Natural killer cell (primary cell): ENCODE data around the gene ALK. TPM values are rescaled to one million over a fixed set of nuclear protein-coding genes. Genes with fewer than 3 reads are reported as not detected.

Source experiments
- ATAC-seq, 3 donors: fragments of 150-1000 bp in 2 of 3; fragments of 200-7000 bp in 1 of 3; cut with Tn5 transposase; 1 replicate in 1 of 3; 2 replicates in 2 of 3; pipeline ENCODE4 v1.10.0; 2021; ENCODE audit warnings: mild to moderate bottlenecking in 2 of 3, moderate library complexity in 2 of 3
- DNase-seq, 2 donors: peaks; one replicate each; pipeline versions ENCODE4 v3.0.0 to v3.0.0-alpha.2; 2013 to 2021; ENCODE audit warnings: mixed read lengths in 1 of 2
- H3K27ac ChIP-seq: one replicate; pipeline ENCODE4 v1.5.1; 2013; ENCODE audit warnings: mild to moderate bottlenecking, low read length
- H3K27me3 ChIP-seq: one replicate; pipeline ENCODE4 v1.6.1; 2013; ENCODE audit warnings: low read length; ENCODE audit not compliant: control insufficient read depth, insufficient read depth
- H3K36me3 ChIP-seq: one replicate; pipeline ENCODE4 v1.6.1; 2013; ENCODE audit warnings: low read length; ENCODE audit not compliant: control insufficient read depth, insufficient read depth
- H3K4me1 ChIP-seq: one replicate; pipeline ENCODE4 v1.6.1; 2013; ENCODE audit warnings: low read length; ENCODE audit not compliant: control insufficient read depth, insufficient read depth
- H3K4me3 ChIP-seq: one replicate; pipeline ENCODE4 v1.5.1; 2013; ENCODE audit warnings: low read length
- H3K9me3 ChIP-seq: one replicate; pipeline ENCODE4 v1.6.1; 2013; ENCODE audit warnings: low read length; ENCODE audit not compliant: control insufficient read depth, insufficient read depth
- H3K27ac Mint-ChIP-seq, 2 donors: one replicate each; pipeline ENCODE4 v1.8.0; 2022; ENCODE audit warnings: mild to moderate bottlenecking in 2 of 2, mixed read lengths in 2 of 2, moderate library complexity in 1 of 2
- H3K27me3 Mint-ChIP-seq, 2 donors: one replicate each; pipeline ENCODE4 v1.8.0; 2022; ENCODE audit warnings: low read depth in 2 of 2, mixed read lengths in 2 of 2
- H3K36me3 Mint-ChIP-seq: one replicate; pipeline ENCODE4 v1.8.0; 2022; ENCODE audit warnings: mixed read lengths
- H3K4me1 Mint-ChIP-seq, 2 donors: one replicate each; pipeline ENCODE4 v1.8.0; 2022; ENCODE audit warnings: mixed read lengths in 2 of 2
- H3K4me3 Mint-ChIP-seq: one replicate; pipeline ENCODE4 v1.8.0; 2022; ENCODE audit warnings: mild to moderate bottlenecking, moderate library complexity, mixed read lengths
- H3K9me3 Mint-ChIP-seq, 2 donors: one replicate each; pipeline ENCODE4 v1.8.0; 2022; ENCODE audit warnings: mixed read lengths in 2 of 2
- CTCF ChIP-seq: fragments of 200-600 bp; IDR thresholded peaks from one replicate; pipeline ENCODE4 v1.8.0; 2022; ENCODE audit warnings: antibody characterized with exemption
- WGBS: methylation state at CpG from one replicate; pipeline ENCODE4 v1.1.7; 2013; ENCODE audit warnings: missing lambda C conversion rate; ENCODE audit not compliant: insufficient coverage; 5-methylcytosine and 5-hydroxymethylcytosine counted together
- intact Hi-C: fragments of 100-400 bp; cut with micrococcal nuclease; formaldehyde crosslinking; loops from one replicate; pipeline ENCODE4 v1.14.2; 2022
- total RNA-seq, 4 donors: library from RNA; stranded (reverse); fragments of 120-200 nt in 1 of 4; gene quantifications; one replicate each; pipeline versions ENCODE4 v1.2.3 to v1.2.4, GENCODE V29; 2013 to 2022

The ALK gene
- total RNA-seq, 3 donors from 2014 or later (not counting 1 experiment from before 2014, with no cell fraction given): not detected

- Histone ChIP-seq H3K4me3 (no peak overlapping the region), H3K36me3 (no peaks in the 10 kb centered on the region), H3K4me1 (no peaks in the 10 kb centered on the region), H3K27ac (no peak overlapping the region), H3K9me3 (no peaks in the 10 kb centered on the region), H3K27me3 (no peaks in the 10 kb centered on the region)
- no peaks in the 10 kb centered on the region for H3K4me1 Mint-ChIP-seq
- TF ChIP-seq CTCF: no peak
- H3K9me3 Mint-ChIP-seq: no peaks in the 10 kb centered on the region
- ATAC-seq (no peak), DNase-seq (no peak)
- no peak overlapping the region for H3K27ac Mint-ChIP-seq
- no peak overlapping the region for H3K4me3 Mint-ChIP-seq
- intact Hi-C loops: no loop called here
- WGBS: 85% methylated on average over 2 of the region's 2 CpGs
- peaks cover 2 to 50% of the 10 kb centered on the region in 2 donors for H3K27me3 Mint-ChIP-seq
- H3K36me3 Mint-ChIP-seq: no peaks in the 10 kb centered on the region
Observed at GRCh38 chr2:29433128-29433527, 488.3 kb downstream of the ALK start.

- TF ChIP-seq CTCF: no peak
- no peak overlapping the region for H3K4me3 ChIP-seq
- H3K27ac ChIP-seq: no peak overlapping the region
- H3K9me3 Mint-ChIP-seq: no peaks in the 10 kb centered on the region
- H3K4me1 ChIP-seq: no peaks in the 10 kb centered on the region
- H3K4me1 Mint-ChIP-seq: no peaks in the 10 kb centered on the region
- H3K36me3 Mint-ChIP-seq: no peaks in the 10 kb centered on the region
- no peaks in the 10 kb centered on the region for H3K27me3 ChIP-seq
- DNase-seq: no peak
- H3K27ac Mint-ChIP-seq: no peak overlapping the region
- no peaks in the 10 kb centered on the region for H3K9me3 ChIP-seq
- intact Hi-C loops: no loop called here
- no peaks in the 10 kb centered on the region for H3K36me3 ChIP-seq
- H3K27me3 Mint-ChIP-seq: peaks cover 5 to 44% of the 10 kb centered on the region in 2 donors
- H3K4me3 Mint-ChIP-seq: no peak overlapping the region
- ATAC-seq: no peak
- WGBS: 94% methylated on average over 1 of the region's 1 CpG
Observed at GRCh38 chr2:29431485-29431884, 489.9 kb downstream of the ALK start.

DNA sequence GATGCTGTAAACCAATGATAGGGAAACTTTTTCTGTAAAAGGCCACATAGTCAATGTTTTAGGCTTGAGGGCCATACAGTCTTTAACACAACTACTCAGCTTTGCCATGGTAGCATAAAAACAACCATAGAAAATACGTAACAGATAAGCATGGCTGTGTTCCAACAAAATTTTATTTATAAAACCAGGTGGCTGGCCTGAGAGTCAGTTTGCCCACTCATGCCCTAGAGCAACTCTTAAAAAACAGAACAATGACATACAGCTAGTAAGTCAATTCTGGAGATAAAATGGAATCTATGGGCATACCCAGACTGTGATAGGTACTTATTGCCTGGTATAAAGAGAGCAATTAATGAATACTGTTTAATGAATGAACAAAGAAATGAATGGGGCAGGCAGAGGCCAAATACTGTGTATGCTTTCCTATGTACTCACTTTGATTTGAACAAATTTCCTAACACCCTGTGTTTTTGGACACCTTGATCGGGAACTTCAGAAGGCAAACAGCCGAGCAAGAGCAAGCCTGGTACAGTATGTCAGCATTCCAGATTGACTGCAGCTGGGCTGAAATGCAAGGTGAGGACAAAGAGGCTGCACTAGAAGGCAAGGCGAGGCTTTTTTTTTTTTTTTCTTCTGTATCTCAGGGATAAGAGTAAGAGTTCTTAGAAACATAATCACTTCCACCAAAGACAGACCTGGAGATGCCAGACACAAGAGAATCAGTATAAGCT, 490.8 kb downstream of the ALK start:
- Histone ChIP-seq H3K9me3 (no peaks in the 10 kb centered on the region), H3K4me1 (no peaks in the 10 kb centered on the region), H3K36me3 (no peaks in the 10 kb centered on the region), H3K27ac (no peak overlapping the region), H3K27me3 (no peaks in the 10 kb centered on the region), H3K4me3 (no peak overlapping the region)
- no peak for TF ChIP-seq CTCF
- H3K4me1 Mint-ChIP-seq: no peaks in the 10 kb centered on the region
- no peak for ATAC-seq
- no peak for DNase-seq
- H3K27ac Mint-ChIP-seq: no peak overlapping the region
- peaks cover 5 to 39% of the 10 kb centered on the region in 2 donors for H3K27me3 Mint-ChIP-seq
- no peaks in the 10 kb centered on the region for H3K9me3 Mint-ChIP-seq
- 93% methylated on average over 3 of the region's 4 CpGs for WGBS
- no peak overlapping the region for H3K4me3 Mint-ChIP-seq
- no peaks in the 10 kb centered on the region for H3K36me3 Mint-ChIP-seq
- intact Hi-C loops: no loop called here

DNA sequence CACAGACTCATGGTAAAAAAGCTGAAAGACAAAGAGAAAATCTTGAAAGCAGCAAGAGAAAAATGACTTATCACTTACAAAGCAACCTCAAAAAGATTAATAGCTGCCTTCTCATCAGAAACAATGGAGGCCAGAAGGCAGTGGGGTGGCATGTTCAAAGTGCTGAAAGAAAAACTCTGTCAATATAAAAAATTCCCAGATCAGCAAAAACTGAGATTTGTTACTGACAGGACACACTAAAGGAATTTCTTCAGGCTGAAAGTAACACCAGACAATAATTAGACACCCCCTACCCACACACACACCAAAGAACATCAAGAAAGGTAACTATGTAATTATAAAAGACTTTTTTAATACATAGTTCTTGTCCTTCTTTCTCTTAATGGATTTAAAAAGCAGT, 495.0 kb downstream of the ALK start:
- intact Hi-C loops: no loop called here

More for the DNA sequence above, 495.0 kb downstream of the ALK start:
- Histone ChIP-seq H3K27me3 (no peaks in the 10 kb centered on the region), H3K4me1 (no peaks in the 10 kb centered on the region), H3K9me3 (no peaks in the 10 kb centered on the region), H3K36me3 (no peaks in the 10 kb centered on the region), H3K27ac (no peak overlapping the region), H3K4me3 (no peak overlapping the region)
- no peaks in the 10 kb centered on the region for H3K9me3 Mint-ChIP-seq
- H3K4me3 Mint-ChIP-seq: no peak overlapping the region
- no peak overlapping the region for H3K27ac Mint-ChIP-seq
- H3K27me3 Mint-ChIP-seq: peaks cover 10 to 38% of the 10 kb centered on the region in 2 donors
- no peaks in the 10 kb centered on the region for H3K36me3 Mint-ChIP-seq
- no peak for ATAC-seq
- no peak for TF ChIP-seq CTCF
- no peaks in the 10 kb centered on the region for H3K4me1 Mint-ChIP-seq
- no peak for DNase-seq
